Ovary (tissue), 3 donors: Measurements from ENCODE around the gene PTPRN2.

Experiments
- EP300 ChIP-seq: sonication (generic); formaldehyde crosslinking; IDR thresholded peaks from one replicate; pipeline ENCODE4 v1.6.1; 2017; ENCODE audit warnings: antibody characterized with exemption
- POLR2A ChIP-seq: fragments of 450-650 bp; IDR thresholded peaks from one replicate; pipeline ENCODE4 v1.6.1; 2017; ENCODE audit warnings: antibody characterized with exemption, mild to moderate bottlenecking, moderate library complexity
- TF ChIP-seq, protein P1 (sequence below), 3 donors: fragments of 450-650 bp in 2 of 3; fragments of 200-600 bp in 1 of 3; IDR thresholded peaks; one replicate each; pipeline versions ENCODE4 v1.5.1 to v1.8.0; 2016 to 2022; ENCODE audit warnings: antibody characterized with exemption in 3 of 3, mild to moderate bottlenecking in 1 of 3
- donor health status: DM: no; HTN: no; CAD: no.

GRCh38 chr7:158120316-158120715 lies 467.3 kb downstream of the PTPRN2 start:
- no peak for TF ChIP-seq POLR2A
- TF ChIP-seq, protein P1, sequence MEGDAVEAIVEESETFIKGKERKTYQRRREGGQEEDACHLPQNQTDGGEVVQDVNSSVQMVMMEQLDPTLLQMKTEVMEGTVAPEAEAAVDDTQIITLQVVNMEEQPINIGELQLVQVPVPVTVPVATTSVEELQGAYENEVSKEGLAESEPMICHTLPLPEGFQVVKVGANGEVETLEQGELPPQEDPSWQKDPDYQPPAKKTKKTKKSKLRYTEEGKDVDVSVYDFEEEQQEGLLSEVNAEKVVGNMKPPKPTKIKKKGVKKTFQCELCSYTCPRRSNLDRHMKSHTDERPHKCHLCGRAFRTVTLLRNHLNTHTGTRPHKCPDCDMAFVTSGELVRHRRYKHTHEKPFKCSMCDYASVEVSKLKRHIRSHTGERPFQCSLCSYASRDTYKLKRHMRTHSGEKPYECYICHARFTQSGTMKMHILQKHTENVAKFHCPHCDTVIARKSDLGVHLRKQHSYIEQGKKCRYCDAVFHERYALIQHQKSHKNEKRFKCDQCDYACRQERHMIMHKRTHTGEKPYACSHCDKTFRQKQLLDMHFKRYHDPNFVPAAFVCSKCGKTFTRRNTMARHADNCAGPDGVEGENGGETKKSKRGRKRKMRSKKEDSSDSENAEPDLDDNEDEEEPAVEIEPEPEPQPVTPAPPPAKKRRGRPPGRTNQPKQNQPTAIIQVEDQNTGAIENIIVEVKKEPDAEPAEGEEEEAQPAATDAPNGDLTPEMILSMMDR (IDR thresholded peaks at IDR 0.05) = no peak
- no peak for TF ChIP-seq EP300
